Ectodermal cell (in vitro differentiated cells): ENCODE measurements around the gene AK9.

Experiments
- H3K27ac ChIP-seq: 2 replicates; pipeline ENCODE4 v1.7.0; 2013; ENCODE audit warnings: mild to moderate bottlenecking, low read depth, low read length; ENCODE audit not compliant: insufficient read depth, poor library complexity, severe bottlenecking
- H3K27me3 ChIP-seq: 2 replicates; pipeline ENCODE4 v1.7.0; 2013; ENCODE audit warnings: mild to moderate bottlenecking, low read length; ENCODE audit not compliant: insufficient read depth, control insufficient read depth, poor library complexity, severe bottlenecking
- H3K36me3 ChIP-seq: one replicate; pipeline ENCODE4 v1.7.0; 2013; ENCODE audit warnings: low read length; ENCODE audit not compliant: control insufficient read depth, insufficient read depth
- H3K4me1 ChIP-seq: one replicate; pipeline ENCODE4 v1.7.0; 2013; ENCODE audit warnings: low read length; ENCODE audit not compliant: control insufficient read depth, insufficient read depth
- H3K4me3 ChIP-seq: 2 replicates; pipeline ENCODE4 v1.7.0; 2013; ENCODE audit warnings: low read depth, low read length, control low read depth; ENCODE audit not compliant: insufficient read depth
- H3K9me3 ChIP-seq: 2 replicates; pipeline ENCODE4 v1.7.0; 2013; ENCODE audit warnings: mild to moderate bottlenecking, low read length, moderate library complexity; ENCODE audit not compliant: control insufficient read depth
- WGBS, 2 experiments: methylation state at CpG; one replicate each; pipeline ENCODE4 v1.1.7; 2013; ENCODE audit warnings: missing lambda C conversion rate in 2 of 2; 5-methylcytosine and 5-hydroxymethylcytosine counted together

The AK9 gene

DNA sequence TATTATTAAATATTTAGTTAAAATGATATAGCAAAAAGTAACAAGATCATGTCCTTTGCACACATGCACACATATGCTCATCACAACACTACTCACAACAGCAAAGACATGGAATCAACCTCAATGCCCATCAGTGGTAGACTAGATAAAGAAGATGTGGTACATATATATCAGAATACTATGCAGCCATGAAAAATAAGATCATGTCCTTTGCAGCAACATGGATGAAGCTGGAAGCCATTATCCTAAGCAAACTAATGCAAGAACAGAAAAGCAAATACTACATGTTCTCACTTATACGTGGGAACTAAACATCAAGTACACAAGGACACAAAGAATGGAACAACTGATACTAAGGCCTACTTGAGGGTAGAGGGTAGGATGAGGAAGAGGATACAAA, 14.3 kb downstream of the AK9 start:
- no peaks in the 10 kb centered on the region for H3K4me1 ChIP-seq
- no peak overlapping the region for H3K4me3 ChIP-seq
- no peaks in the 10 kb centered on the region for H3K9me3 ChIP-seq
- 80 to 92% methylated on average over 1 of the region's 1 CpG for WGBS, 2 experiments
- H3K27ac ChIP-seq: no peak overlapping the region
- no peaks in the 10 kb centered on the region for H3K27me3 ChIP-seq
- no peaks in the 10 kb centered on the region for H3K36me3 ChIP-seq

DNA sequence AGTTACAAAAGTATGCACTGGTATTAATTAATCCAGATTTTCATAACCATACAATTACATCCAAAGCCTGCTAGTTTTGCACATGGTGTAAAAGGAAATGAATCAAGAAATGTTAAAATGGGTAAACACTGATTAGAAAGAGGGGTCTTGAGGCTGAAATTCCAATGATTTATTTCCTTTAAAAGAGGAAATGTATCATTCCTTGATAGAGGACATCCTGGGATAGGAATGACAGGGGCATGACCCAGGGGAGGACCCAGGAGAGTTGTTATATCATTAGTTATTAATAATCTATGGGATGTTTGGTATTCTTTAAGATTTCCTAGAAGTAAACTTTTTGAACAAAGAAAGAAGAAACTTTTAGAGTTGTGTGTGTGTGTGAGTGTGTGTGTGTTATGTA, 18.2 kb downstream of the AK9 start:
- H3K4me3 ChIP-seq: no peak overlapping the region
- H3K4me1 ChIP-seq: no peaks in the 10 kb centered on the region
- no peaks in the 10 kb centered on the region for H3K9me3 ChIP-seq
- H3K27me3 ChIP-seq: no peaks in the 10 kb centered on the region
- no peak overlapping the region for H3K27ac ChIP-seq
- no peaks in the 10 kb centered on the region for H3K36me3 ChIP-seq

DNA sequence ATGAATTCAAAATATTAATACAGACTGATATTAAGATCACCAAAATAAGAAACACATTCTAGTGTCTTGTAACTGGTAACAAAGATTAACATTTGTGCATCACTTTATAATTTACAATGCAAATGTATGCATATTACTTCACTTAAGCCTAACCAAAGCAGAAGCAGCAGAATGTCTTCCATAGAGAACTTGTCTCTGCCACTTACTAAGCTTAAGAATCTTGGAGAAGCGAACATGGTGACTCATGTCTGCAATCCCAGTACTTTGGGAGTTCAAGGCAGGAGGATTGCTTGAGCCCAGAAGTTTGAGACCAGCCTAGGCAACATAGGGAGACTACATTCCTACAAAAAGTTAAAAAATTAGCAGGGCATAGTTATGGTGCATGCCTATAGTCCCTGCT, 18.8 kb downstream of the AK9 start:
- Histone ChIP-seq H3K4me1 (no peaks in the 10 kb centered on the region), H3K36me3 (no peaks in the 10 kb centered on the region), H3K4me3 (no peak overlapping the region), H3K27ac (no peak overlapping the region), H3K9me3 (no peaks in the 10 kb centered on the region), H3K27me3 (no peaks in the 10 kb centered on the region)
- 96 to 100% methylated on average over 1 of the region's 1 CpG for WGBS, 2 experiments

DNA sequence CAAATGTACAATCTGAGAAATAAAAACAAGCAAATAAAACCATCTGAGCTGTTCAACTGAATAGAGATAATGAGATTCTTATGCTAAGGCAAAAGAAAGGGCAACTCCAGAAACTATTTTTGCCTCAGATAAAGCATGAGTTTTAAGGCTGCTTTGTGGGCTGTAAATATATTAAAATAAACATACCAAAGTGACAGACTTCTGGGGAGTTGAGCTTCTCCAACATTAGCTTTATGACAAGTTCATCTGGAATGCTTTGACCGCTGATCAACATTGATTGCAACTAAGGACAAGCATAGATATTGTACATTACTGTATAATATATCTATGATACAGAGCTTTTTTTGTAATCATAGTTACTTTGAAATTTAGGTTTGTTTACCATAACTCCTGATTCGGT, 19.3 kb downstream of the AK9 start:
- Histone ChIP-seq H3K27me3 (no peaks in the 10 kb centered on the region), H3K4me1 (no peaks in the 10 kb centered on the region), H3K9me3 (no peaks in the 10 kb centered on the region), H3K36me3 (no peaks in the 10 kb centered on the region), H3K4me3 (no peak overlapping the region), H3K27ac (no peak overlapping the region)
- WGBS, 2 experiments: 100% methylated on average over 1 of the region's 2 CpGs; no CpG with 5 or more reads in 1 of the 2 experiments

DNA sequence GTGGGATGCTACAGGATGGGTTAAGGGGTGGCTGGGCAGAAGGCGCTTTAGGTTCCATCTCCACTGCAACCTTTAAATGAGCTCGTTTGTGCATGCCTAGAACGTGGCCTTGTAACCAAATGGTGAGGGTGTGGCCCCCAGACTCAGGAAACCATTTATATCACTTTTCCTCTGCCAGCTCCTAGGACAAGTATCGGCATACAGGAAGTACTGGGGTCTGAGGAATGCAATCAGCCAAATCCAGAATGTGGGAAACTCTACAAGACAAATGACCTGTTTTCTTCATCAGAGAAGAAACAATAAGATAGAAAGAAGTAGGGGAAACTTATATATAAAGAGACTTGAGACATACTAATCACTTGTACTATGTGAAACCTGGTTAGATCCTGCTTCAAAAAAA, 21.2 kb downstream of the AK9 start:
- Histone ChIP-seq H3K36me3 (no peaks in the 10 kb centered on the region), H3K4me3 (no peak overlapping the region)
- WGBS, 2 experiments: 89 to 91% methylated on average over 4 of the region's 4 CpGs

DNA sequence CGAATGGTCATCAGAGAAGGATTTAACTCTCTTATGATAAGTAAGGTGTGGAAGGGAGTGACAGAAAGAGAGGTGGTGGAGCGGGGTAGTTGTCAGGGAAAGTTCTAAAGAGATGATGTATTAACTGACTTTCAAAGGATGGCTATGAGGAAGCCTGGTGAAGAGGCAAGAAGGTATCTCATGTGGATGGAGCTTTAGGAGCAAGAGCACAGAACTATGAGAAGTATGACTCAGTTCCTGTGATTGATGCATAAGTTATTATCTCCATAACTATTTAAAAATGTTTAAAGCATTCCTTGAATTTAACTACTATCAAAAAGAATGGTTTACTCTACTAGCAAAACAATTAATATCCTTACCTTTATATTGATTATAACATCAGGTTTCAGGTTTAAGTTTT, 28.8 kb downstream of the AK9 start:
- Histone ChIP-seq H3K4me1 (no peaks in the 10 kb centered on the region), H3K9me3 (no peaks in the 10 kb centered on the region), H3K27me3 (no peaks in the 10 kb centered on the region), H3K4me3 (no peak overlapping the region), H3K36me3 (no peaks in the 10 kb centered on the region), H3K27ac (no peak overlapping the region)
- 88 to 95% methylated on average over 2 of the region's 2 CpGs for WGBS, 2 experiments

More for the DNA sequence above, 21.2 kb downstream of the AK9 start:
- H3K27ac ChIP-seq: no peak overlapping the region
- H3K9me3 ChIP-seq: no peaks in the 10 kb centered on the region
- no peaks in the 10 kb centered on the region for H3K27me3 ChIP-seq
- no peaks in the 10 kb centered on the region for H3K4me1 ChIP-seq

DNA sequence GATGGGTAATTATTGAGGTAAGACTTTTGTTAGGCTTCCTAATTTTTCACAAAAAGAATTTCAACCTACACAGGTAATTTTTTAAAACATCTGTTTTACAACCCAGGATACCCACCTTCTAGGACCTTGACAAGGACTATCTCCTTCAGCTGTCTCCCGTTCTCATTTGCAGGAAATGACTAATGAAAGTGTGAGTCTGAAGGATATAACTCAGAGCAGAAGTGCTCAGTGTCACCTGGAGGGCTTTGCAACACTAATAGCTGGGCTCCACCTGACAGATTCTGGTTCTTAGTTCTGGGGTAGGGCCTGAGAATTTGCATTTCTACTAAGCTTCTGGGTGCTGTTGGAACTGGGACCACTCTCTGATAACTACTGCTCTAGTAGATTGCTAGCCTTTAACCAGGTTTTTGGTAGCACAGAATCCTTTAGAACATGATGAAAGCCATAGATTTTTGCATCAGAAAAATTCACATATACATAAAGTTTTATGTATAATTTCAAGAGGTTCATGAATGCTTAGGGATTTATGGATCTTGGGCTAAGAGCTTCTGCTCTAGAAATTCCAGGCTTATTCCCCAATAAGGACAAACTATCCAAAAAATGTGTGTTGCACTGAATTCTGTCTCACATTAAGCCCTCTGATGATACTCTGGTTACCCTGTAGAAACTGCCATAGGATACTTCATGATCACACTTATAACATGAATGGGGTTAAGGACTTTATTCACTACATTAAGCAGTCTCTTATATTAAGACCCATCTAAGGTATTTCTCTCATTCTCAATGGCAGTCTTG, 30.3 kb downstream of the AK9 start:
- Histone ChIP-seq H3K4me1 (no peaks in the 10 kb centered on the region), H3K27ac (no peak overlapping the region), H3K27me3 (no peaks in the 10 kb centered on the region), H3K36me3 (no peaks in the 10 kb centered on the region), H3K4me3 (no peak overlapping the region), H3K9me3 (no peaks in the 10 kb centered on the region)
- 83 to 93% methylated on average over 1 of the region's 1 CpG for WGBS, 2 experiments

DNA sequence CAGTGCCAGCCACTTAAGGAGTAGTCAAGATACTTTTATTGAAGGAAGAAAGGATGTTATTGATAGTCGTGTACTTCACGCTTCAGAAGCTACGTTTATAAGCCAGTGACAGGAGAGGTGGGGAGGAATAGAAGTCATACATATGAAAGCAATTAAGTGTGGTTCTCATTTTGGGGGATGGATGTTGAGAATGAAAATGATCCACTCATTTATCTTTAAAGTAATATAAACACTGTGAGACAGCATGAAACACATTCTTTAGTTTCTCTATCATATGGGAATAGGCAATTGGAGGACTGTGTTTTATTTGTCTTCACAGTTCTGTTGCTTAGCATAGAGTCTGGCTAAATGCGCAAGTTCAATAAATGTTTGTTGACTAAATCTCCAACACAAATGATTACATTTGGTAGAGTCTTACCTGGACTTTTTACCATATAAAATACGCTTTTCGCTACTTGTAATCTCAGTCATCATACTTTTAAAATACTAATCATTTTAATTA, 35.2 kb downstream of the AK9 start:
- Histone ChIP-seq H3K27me3 (no peaks in the 10 kb centered on the region), H3K27ac (no peak overlapping the region), H3K36me3 (no peaks in the 10 kb centered on the region), H3K4me3 (no peak overlapping the region), H3K9me3 (no peaks in the 10 kb centered on the region), H3K4me1 (no peaks in the 10 kb centered on the region)
- WGBS, 2 experiments: 93 to 97% methylated on average over 6 of the region's 6 CpGs

DNA sequence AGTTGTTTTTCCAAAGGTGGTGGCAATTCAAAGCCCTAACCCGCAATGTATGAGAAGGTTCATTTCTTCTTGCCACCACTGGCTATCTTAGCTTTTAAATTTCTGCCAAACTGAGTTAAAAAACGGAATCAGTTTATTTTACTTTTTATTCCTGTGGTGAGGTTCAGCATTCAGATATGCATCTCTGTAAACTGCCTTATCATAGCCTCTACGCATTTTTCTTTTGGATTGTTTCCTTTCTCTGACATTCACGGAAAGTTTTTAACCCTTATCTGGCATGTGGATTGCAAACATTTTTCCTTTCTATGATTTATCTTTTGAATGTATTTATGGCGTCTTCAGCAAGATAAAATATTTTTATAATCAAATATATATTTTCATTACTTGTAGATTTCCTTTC, 37.7 kb downstream of the AK9 start:
- WGBS, 2 experiments: 64 to 70% methylated on average over 3 to 4 of the region's 5 CpGs
- H3K36me3 ChIP-seq: no peaks in the 10 kb centered on the region
- no peaks in the 10 kb centered on the region for H3K4me1 ChIP-seq
- no peaks in the 10 kb centered on the region for H3K9me3 ChIP-seq
- H3K27ac ChIP-seq: no peak overlapping the region
- H3K4me3 ChIP-seq: no peak overlapping the region
- H3K27me3 ChIP-seq: no peaks in the 10 kb centered on the region

DNA sequence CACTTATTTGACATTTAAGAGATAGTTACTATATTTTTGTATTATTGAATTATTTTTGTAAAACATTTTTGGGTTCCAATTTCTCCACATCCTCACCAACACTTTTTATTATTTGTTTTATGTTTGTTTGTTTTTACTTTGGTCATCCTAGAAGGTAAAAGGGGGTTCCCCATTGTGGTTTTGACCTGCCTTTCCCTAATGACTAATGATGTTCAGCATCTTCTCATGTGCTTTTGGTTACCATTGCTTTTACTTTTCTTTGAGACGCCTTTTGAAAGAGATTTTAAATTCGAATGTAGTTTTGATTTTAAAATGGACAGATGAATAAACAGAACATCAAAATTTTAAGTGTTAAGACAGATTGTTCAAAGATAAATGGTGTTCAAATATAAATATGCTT, 46.9 kb downstream of the AK9 start:
- 96 to 100% methylated on average over 2 of the region's 2 CpGs for WGBS, 2 experiments
- Histone ChIP-seq H3K9me3 (no peaks in the 10 kb centered on the region), H3K27ac (no peak overlapping the region), H3K4me1 (no peaks in the 10 kb centered on the region), H3K36me3 (no peaks in the 10 kb centered on the region), H3K27me3 (no peaks in the 10 kb centered on the region), H3K4me3 (no peak overlapping the region)
